Kidney tubule cell (primary cell): ENCODE data around the gene HOXB5.

ENCODE experiments used
- DNase-seq: peaks from one replicate; pipeline ENCODE4 v3.0.0-alpha.2; 2018; ENCODE audit warnings: low spot score

The HOXB5 gene

GRCh38 chr17:48559840-48560817 is 33.5 kb downstream of the HOXB5 start:
- DNase-seq: no peak

GRCh38 chr17:48559122-48559839 is 34.3 kb downstream of the HOXB5 start:
- DNase-seq: no peak

GRCh38 chr17:48558831-48559121 is 34.8 kb downstream of the HOXB5 start:
- no peak for DNase-seq

- DNase-seq: no peak
These were observed 35.3 kb downstream of the HOXB5 start for GRCh38 chr17:48558057-48558830.

- peak; percentile 23 for DNase-seq
These were observed 36.8 kb downstream of the HOXB5 start for GRCh38 chr17:48556576-48557401.

- peak; percentile 35 for DNase-seq
These were observed 37.4 kb downstream of the HOXB5 start for GRCh38 chr17:48556229-48556575.

GRCh38 chr17:48555258-48556228 is 38.0 kb downstream of the HOXB5 start:
- peak; percentile 91 for DNase-seq

- DNase-seq: peak; percentile 30
These were observed 38.9 kb downstream of the HOXB5 start for GRCh38 chr17:48554412-48555257.

- peak; percentile 19 for DNase-seq
These were observed 39.8 kb downstream of the HOXB5 start for GRCh38 chr17:48553826-48554225.

- no peak for DNase-seq
These were observed 40.4 kb downstream of the HOXB5 start for GRCh38 chr17:48553190-48553547.

GRCh38 chr17:48552466-48553189 is 41.0 kb downstream of the HOXB5 start:
- DNase-seq: peak; percentile 68

GRCh38 chr17:48551596-48552465 is 41.7 kb downstream of the HOXB5 start:
- peak; percentile 25 for DNase-seq

GRCh38 chr17:48551214-48551555 is 42.4 kb downstream of the HOXB5 start:
- peak; percentile 20 for DNase-seq

- DNase-seq: peak; percentile 38
These were observed 42.9 kb downstream of the HOXB5 start for GRCh38 chr17:48550502-48551213.

- DNase-seq: peak; percentile 70
These were observed 43.6 kb downstream of the HOXB5 start for GRCh38 chr17:48549914-48550501.

- DNase-seq: peak; percentile 6
These were observed 44.3 kb downstream of the HOXB5 start for GRCh38 chr17:48549281-48549630.
